ENCODE measurements around the gene VAV2.

DNA sequence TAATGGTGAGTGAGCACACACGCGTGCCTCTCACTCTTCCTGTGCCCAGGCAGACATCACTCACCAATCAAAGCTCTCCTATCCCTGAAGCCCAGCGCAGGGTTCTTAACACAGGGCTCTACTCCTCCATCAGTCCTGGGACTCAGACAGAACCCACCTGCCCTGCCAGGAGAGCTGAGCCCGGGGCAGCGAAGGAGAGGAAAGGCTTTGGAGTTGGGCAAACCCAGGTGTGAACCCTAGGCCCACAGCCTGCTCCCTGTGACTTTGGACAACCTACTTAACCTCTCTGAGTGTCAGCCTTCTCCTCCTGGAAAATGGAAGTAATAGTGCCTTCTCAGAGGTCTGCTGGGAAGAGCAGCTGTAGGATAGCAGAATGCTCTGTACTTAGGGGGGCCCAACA, 155.3 kb downstream of the VAV2 start:
- TF ChIP-seq, protein P1, sequence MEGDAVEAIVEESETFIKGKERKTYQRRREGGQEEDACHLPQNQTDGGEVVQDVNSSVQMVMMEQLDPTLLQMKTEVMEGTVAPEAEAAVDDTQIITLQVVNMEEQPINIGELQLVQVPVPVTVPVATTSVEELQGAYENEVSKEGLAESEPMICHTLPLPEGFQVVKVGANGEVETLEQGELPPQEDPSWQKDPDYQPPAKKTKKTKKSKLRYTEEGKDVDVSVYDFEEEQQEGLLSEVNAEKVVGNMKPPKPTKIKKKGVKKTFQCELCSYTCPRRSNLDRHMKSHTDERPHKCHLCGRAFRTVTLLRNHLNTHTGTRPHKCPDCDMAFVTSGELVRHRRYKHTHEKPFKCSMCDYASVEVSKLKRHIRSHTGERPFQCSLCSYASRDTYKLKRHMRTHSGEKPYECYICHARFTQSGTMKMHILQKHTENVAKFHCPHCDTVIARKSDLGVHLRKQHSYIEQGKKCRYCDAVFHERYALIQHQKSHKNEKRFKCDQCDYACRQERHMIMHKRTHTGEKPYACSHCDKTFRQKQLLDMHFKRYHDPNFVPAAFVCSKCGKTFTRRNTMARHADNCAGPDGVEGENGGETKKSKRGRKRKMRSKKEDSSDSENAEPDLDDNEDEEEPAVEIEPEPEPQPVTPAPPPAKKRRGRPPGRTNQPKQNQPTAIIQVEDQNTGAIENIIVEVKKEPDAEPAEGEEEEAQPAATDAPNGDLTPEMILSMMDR (IDR thresholded peaks at IDR 0.05) = no peak
- TF ChIP-seq POLR2A (IDR thresholded peaks at IDR 0.05; ENCODE audit: low read length) = no peak
- TF ChIP-seq, protein P2, sequence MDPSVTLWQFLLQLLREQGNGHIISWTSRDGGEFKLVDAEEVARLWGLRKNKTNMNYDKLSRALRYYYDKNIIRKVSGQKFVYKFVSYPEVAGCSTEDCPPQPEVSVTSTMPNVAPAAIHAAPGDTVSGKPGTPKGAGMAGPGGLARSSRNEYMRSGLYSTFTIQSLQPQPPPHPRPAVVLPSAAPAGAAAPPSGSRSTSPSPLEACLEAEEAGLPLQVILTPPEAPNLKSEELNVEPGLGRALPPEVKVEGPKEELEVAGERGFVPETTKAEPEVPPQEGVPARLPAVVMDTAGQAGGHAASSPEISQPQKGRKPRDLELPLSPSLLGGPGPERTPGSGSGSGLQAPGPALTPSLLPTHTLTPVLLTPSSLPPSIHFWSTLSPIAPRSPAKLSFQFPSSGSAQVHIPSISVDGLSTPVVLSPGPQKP (IDR thresholded peaks at IDR 0.05; ENCODE audit: low read depth, low read length) = no peak
- TF ChIP-seq RAD21 (conservative IDR thresholded peaks at IDR 0.05 in 1 of 2, IDR thresholded peaks at IDR 0.05 in 1 of 2) = no peak
- no peak for TF ChIP-seq BHLHE40 (IDR thresholded peaks at IDR 0.05; ENCODE audit: low read depth, low read length)
- no peak for TF ChIP-seq EHMT2 (IDR thresholded peaks at IDR 0.05; ENCODE audit: low read depth)
- TF ChIP-seq CBX8 (IDR thresholded peaks at IDR 0.05) = no peak
- TF ChIP-seq EP300 (IDR thresholded peaks at IDR 0.05) = no peak
- TF ChIP-seq RCOR1 (IDR thresholded peaks at IDR 0.05; ENCODE audit: low read depth, low read length) = no peak
- TF ChIP-seq NR3C1 (IDR thresholded peaks at IDR 0.05) = no peak
- TF ChIP-seq, protein P3, sequence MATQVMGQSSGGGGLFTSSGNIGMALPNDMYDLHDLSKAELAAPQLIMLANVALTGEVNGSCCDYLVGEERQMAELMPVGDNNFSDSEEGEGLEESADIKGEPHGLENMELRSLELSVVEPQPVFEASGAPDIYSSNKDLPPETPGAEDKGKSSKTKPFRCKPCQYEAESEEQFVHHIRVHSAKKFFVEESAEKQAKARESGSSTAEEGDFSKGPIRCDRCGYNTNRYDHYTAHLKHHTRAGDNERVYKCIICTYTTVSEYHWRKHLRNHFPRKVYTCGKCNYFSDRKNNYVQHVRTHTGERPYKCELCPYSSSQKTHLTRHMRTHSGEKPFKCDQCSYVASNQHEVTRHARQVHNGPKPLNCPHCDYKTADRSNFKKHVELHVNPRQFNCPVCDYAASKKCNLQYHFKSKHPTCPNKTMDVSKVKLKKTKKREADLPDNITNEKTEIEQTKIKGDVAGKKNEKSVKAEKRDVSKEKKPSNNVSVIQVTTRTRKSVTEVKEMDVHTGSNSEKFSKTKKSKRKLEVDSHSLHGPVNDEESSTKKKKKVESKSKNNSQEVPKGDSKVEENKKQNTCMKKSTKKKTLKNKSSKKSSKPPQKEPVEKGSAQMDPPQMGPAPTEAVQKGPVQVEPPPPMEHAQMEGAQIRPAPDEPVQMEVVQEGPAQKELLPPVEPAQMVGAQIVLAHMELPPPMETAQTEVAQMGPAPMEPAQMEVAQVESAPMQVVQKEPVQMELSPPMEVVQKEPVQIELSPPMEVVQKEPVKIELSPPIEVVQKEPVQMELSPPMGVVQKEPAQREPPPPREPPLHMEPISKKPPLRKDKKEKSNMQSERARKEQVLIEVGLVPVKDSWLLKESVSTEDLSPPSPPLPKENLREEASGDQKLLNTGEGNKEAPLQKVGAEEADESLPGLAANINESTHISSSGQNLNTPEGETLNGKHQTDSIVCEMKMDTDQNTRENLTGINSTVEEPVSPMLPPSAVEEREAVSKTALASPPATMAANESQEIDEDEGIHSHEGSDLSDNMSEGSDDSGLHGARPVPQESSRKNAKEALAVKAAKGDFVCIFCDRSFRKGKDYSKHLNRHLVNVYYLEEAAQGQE (IDR thresholded peaks at IDR 0.05) = no peak
- no peak for TF ChIP-seq CHD2 (IDR thresholded peaks at IDR 0.05; ENCODE audit: low read length, partially characterized antibody)

All from A549 (cell line).